GM21576 (cell line): ENCODE measurements around the gene CAMTA1.

ENCODE experiments used
- ATAC-seq: cut with Tn5 transposase; IDR thresholded peaks from one replicate; pipeline ENCODE4 v1.9.1; 2021; ENCODE audit warnings: mild to moderate bottlenecking, moderate library complexity; ENCODE audit not compliant: unreplicated experiment

CAMTA1 gene

DNA sequence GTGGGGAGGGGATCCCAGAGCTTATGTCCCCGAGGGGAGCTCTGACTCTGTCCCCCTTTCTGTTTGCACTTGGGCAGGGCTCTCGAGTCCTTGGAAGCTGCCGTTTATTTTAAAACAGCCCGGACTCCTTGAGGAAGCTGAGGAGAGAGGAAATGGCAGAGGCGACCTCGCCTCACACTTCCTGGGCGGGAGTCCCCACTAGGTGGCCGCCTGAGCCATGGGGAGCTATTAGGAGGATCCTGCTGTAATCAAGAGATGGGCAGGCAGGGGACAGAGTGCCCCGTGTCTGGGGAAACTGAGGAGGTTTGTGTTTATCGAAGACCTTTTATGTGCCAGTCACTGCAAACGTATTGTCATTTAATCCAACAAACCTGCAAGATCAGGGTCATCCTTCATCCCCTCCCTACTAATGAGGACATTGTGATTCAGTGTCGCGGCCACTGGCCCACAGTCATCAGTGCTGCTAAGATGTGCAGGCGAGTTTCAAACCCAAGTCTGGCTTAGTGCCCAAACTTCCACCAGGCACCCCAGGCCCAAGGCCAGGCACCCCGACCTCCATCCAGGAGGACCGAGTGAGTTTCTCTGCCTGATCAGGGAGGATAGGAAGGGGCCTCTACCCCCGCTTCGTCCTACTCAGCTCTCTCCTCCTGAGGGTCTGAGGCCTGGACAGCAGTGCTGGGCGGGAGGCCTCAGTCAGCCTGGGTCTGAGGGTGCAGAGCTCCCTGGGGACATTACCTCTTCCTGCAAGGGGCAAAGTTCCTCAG, 669.0 kb downstream of the CAMTA1 start:
- no peak for ATAC-seq

DNA sequence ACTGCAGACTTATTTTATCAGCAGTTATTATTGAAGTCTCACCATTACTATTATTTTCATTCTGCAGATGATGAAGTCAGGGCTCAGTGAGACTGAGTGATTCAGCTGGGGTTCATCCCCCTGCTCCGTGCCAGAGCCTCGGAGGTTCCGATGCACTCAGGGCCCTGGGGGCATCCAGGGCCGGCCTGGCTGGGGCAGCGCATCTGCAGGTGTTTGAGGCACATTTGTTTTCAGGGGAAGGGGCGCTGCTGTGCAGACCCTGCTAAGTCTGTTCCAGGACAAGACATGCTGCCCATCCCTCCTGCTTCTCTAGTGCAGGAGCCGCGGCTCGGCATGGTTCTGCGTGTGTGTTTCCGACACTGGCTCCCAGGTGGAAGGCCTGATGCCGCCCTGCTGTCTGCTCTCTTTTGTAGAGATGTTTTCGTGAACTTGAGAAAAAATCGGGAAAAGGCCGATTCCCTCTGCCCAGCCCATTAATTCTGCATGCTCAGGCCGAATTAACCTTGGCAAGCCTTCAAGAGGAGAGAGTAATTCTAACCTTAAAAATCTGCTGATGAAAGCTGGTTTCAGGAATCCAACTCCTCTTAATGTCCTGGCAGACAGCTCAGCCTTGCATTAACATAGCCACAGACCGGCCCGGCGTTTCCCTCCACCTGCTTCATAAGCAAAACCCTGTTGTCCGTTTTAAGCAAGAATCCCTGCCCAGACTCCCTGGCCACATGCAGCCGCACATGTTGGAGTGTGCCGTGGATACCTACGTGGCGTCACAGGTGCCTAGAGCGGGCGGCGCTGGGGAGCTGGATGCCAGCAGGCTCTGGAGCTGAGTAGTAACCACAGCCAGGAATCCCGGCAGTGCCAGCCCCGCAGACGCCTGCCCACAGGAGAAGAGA, 669.9 kb downstream of the CAMTA1 start:
- no peak for ATAC-seq

- no peak for ATAC-seq
Observed at GRCh38 chr1:7455796-7456721, 670.8 kb downstream of the CAMTA1 start.

DNA sequence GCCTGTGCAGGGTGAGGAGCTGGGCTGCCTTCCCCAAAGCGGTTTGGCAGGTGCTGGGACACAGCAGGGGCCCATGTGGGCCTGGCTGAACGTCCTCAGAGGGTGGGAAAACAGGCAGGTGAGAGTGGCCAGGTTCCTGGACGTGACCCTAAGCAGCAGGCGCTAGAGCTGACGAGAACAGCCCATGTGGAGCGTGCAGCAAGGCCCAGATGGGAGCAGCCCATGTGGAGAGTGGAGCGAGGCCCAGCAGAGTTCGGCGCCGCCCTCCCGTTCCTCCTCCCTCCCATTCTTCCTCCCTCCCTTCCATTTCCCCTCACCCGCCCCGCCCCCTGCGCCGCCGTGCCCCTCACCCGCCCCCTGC, 671.4 kb downstream of the CAMTA1 start:
- ATAC-seq = no peak

- no peak for ATAC-seq
Observed at GRCh38 chr1:7457811-7458210, 672.6 kb downstream of the CAMTA1 start.

DNA sequence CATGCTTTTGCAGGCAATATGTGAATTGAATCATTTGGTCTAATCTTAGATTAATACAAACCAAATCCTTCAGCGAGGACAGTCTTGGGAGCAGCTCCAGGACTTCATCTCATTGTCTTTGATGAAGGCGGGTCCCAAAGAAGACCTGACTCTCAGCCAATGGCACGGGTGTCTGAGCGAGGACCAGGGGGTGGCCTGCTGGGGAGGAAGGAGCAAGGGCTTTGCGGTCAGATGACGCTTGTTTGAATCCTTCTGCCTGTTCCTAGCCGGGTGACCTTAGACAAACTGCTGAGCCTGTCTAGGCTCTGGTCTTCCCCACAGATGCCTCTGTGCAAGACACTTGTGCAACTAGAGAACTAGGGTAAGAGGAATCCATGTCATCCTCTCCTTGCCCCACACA, 673.7 kb downstream of the CAMTA1 start:
- no peak for ATAC-seq

DNA sequence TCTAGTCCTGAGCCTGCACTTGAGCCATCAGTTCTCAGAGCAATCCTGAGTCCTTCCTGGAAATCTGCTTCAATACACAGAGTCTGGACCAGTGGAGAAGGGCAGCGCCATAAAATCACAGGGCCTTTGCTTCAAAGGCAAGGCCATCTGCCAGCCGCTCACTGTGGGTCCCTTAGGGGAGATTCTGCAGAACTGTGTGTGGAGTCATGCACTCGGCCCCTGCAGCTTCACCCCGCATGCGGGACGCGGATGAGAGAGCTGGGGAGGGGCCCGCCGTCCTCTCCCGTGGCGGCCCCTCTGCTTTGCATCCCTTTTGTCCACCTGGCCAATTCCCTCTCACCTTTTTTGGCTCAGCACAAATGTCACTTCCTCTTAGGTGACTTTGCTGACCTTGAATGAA, 674.7 kb downstream of the CAMTA1 start:
- no peak for ATAC-seq

DNA sequence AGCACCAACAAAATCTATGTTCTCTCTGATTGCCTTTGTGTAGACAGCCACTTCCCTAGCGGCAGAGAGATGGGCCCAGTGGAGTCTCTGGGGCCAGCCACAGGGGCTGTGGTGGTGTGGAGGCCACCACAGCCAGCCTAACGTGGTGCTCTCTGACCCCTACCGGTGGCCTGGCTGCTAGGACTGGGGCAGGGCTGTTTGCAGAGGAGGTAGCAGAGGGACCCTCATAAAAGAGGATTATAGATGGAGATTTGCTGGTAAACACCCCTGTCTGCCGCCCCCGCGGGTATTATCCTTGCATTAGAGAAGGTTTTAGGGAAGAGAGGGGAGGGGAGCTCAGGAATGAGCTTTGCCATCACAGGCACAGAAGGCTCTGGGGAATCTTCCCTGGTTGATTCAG, 675.6 kb downstream of the CAMTA1 start:
- ATAC-seq = no peak

DNA sequence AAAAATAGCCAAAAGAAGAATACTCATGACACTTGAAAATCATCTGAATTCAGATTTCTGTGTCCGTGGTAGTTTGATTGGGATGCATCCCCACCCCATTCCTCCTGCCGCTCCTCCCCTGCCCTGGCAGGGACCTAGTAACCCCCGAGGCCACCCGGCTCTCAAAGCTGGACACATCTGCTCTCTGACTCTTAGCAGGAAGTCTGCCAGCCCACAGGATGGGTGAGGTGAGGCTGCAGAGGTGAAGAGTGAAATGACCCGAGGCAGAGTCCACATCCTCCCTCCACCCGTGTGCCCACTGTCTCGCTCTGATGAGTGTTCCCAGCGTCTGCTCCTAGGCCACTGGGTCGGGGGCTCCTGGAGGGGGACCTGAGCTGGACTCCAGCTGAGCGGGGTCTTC, 677.4 kb downstream of the CAMTA1 start:
- ATAC-seq = no peak

- ATAC-seq = no peak
Observed at GRCh38 chr1:7463526-7463925, 678.3 kb downstream of the CAMTA1 start.

- no peak for ATAC-seq
Observed at GRCh38 chr1:7464736-7465135, 679.5 kb downstream of the CAMTA1 start.

DNA sequence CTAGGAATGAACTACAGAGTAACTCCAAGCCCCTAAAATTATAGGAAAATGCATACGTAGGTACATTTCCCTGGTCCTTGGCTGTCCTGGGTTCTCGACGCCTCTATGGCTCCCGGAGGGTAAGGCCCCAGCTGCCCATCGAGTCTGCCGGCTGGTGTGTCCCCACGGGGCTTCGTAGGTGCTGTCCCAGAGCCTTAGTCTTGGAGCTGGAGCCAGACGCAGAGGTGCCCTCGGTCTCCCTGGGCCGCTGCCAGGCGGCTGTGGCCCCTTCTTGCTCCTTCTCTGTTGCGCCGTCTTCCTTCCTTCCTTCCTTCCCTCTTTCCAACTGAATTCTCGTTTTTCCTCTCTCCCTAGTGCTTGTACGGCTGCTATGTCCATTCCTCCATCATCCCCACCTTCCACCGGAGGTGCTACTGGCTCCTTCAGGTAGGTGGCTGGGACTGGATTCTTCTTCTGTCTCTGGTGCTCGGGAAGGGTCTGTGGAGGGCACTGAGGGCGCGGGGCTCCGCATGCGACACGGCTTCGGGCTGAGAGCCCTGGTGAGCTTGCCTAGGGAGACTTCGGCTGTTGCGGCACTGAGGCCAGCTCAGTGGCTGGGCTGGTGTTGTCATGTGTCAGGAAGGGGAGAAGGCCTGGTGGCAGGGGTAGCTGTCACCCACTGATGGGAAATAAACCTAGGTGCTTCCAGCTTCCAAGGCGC, 682.4 kb downstream of the CAMTA1 start:
- ATAC-seq = no peak

DNA sequence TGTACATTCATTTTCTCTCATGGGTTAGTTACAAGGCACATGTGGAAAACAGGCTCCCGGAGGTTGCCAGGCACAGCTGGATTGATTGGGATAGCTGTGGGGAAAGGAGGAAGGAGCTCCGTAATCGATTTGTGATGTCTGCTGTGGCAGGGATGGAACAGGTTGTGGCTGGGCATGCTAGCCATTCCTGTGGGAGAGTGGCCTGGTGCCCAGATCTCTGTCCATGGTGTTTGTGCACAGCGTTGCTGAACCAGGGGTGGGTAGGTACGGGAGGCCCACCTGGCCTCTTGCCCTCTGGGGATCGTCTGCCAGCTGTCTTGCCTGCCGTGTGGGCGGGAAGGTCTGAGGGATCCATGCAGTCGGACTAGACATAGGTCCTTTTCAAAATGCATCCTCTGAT, 683.0 kb downstream of the CAMTA1 start:
- no peak for ATAC-seq

DNA sequence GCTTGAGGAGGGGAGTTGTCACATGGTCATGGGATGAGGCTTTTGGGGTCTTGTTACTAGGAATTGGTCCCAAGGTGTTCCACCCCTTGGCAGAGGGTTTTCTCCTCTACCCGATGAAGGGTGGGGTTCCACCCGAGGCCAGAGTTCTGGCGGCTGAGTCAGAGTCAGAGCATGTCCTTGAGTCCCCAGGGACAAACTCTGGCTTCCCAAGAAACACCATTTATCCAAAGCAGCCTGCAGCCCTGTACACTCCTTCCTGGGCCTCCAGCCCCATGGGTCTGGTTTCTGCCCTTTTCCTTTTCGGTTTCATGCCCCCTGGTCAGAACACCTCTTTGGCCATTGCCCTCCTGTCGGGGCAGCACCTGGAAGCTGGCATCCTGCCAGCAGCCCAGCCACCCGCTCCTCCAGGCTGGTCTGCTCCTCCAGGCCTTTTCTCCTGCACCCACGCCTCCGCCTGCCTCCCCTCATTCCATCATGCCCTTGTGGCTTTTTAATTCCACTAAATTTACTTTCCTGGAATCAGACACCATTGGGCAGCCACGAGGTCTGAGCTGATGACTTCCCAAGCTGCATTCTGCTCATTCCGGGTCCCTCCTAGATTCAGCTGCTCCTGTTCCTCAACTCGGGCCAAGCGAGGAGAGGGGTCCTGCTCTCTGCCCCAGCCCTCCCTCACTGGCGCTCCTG, 684.1 kb downstream of the CAMTA1 start:
- no peak for ATAC-seq

DNA sequence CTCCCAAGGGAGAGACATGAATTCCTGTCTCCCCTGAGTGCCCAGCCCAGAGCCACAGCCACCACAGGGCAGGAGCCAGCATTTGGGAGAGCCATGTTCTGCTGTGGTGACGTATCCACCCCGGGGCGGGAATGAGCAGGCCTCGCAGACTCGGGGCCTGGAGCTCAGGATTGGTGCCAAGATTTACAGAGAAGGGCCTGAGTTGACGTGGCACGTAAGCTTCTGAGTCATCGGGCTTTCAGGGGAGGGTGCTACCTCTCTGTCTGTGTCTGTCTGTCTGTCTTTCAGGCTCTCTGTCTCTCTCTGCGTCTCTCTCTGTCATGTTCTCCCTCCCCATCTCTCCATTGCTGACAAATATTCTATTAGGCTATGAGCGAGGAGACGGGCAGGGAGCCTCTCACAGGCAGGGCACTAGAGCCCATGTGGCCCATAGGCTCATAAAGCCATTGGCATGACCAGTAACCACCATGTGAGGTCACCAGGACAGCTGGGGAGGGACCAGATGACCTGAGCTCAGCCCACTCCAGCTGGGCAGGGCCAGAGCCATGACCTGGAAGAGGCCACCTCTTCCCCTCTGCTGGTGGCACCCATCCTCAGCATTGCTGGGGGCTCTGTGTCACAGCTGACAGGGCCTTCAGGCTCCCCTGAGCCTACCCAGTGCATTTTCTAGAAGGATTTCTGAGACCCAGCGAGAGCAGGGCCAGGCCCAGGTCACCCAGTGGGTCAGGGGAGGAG, 685.8 kb downstream of the CAMTA1 start:
- no peak for ATAC-seq

GRCh38 chr1:7471836-7472235, 686.6 kb downstream of the CAMTA1 start:
- ATAC-seq = no peak

GRCh38 chr1:7473223-7474142, 688.2 kb downstream of the CAMTA1 start:
- no peak for ATAC-seq

GRCh38 chr1:7474143-7474490, 688.9 kb downstream of the CAMTA1 start:
- ATAC-seq = no peak
